OCI-M1 (cell line): ENCODE data around the gene CAMSAP3.
"Not testable (repeated sequence)": the region's sequence is repeated elsewhere in the genome, so short reads cannot be mapped to it uniquely, and the experiment has no call there.

Experiments
- DNase-seq: peaks from one replicate; lab custom pipeline; 2025; lab: John Stamatoyannopoulos, UW

Gene CAMSAP3

DNA sequence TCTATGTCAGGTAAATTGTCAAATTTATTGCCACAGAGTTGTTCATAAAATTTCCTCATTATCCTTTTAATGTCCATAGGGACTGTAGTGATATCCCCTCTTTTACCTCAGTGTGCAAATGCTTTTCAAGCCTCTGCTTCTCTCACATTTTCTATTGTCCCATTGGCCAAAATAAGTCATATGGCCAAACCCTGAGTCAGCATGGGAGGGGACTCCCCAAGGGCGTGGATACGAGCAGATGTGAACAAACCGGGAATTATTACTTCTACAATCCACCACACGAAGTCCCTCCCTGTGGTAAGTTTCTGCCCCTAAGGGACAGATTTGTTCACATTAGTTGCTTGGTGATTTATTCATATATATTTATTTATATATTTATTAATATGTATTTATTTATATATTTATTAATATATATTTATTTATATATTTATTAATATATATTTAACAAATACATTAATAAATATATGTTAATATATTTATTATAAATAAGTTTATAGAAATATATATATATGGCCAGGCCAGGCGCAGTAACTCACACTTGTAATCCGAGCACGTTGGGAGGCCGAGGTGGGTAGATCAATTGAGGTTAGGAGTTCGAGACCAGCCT, 20.1 kb upstream of the CAMSAP3 start:
- DNase-seq: peak; percentile 21

DNA sequence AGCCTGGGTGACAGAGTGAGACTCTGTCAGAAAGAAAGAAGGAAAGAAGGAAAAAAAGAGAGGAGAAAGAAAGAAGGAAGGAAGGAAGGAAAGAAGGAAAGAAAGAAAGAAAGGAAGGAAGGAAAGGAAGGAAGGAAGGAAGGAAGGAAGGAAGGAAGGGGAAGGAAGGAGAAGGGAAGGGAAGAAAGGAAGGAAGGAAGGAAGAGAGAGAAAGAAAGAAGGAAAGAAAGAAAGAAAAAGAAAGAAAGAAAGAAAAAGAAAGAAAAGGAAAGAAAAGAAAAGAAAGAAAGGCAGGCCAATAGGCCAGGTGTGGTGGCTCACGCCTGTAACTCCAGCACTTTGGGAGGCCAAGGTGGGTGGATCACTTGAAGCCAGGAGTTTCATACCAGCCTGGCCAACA, 18.2 kb upstream of the CAMSAP3 start:
- not testable (repeated sequence) for DNase-seq

DNA sequence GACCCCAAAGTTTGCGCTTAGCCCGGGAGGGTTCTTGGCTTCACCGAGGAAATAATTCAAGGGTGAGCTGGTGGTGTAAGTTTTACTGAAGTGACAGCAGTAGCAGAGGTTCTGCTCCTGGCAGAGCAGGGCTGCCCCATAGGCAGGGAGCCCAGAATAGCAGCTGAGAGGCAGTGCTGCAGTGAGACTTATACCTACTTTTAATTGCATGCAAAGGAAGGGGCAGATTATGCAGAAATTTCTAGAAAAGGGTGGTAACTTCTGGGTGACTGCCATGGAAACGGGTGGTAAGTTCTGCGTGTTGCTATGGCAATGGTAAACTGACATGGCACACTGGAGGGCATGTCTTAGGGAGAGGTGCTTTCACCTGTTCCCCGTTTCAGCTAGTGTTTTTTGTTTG, 17.5 kb upstream of the CAMSAP3 start:
- DNase-seq: no peak

DNA sequence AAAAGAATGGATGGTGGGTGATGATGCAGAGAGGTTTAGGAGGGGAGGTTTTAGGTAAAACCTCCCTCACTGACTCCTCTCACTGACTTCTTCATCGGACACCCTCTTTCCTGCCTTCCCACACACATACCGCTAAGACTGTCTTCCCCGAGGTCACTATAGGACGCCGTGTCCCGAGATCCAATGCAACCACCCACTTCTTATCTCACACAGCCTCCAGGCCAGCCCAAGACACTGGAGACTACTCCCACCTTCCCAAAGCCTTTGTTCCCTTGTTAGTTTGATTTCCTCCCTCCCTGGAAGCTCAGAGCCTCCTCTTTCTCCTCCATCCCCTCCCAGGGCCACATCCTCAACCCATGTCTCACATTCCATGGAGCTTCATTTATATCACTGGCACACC, 16.5 kb upstream of the CAMSAP3 start:
- DNase-seq: no peak

DNA sequence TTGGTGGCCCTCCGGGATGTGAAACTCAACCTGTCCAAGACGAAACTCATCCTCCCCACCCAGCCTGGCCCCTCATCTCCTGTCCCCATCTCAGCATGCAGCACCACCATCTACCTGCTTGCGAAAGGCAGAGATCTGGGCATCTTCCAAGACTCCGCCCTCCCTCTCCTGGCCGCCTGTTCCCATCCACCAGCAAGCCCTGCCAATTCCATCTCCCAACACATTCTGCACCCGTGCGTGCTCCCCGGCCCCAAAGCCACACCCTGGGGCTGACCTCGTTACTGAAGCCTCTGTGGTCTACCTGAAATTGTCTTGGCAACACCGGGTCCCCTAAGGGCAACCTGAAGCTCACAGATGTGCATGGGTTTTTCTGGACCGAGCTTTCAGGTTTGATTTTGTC, 13.2 kb upstream of the CAMSAP3 start:
- DNase-seq: no peak

DNA sequence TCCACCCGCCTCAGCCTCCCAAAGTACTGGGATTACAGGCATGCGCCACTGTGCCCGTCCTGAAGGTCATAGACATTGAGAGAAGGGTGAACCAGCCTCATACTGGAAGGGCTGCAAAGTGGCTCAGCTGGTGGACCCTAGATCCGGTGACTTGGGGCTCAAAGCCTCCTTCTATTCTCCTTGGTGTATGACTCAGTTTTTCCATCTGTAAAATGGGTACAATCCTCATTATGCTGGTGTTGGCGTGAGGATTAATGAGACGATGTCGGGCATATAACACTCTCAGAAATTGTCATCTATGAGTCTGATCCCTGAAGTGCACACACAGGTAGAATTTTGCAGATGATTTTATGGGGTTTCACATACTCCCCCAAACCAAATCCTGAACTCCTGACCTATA, 5.8 kb upstream of the CAMSAP3 start:
- no peak for DNase-seq

DNA sequence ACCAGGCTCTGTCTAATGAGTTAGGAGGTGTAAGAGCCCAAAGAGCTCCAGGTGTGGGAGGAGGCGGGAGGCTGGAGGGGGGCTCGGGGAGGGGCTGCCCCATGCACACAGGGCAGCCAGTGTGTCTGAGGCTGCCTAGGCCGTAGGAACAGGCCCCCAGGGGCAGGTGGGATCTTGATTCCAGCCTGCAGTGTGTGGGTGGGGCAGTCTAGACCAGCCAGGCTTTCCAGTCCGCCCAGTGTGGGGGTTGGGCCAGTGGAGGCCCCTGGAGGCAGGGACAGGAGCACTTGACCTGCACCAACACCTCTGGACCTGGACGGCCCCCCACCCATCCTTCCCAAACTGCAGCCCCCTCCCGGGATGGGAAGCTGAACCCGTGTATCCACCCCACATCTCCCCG, 5.4 kb upstream of the CAMSAP3 start:
- no peak for DNase-seq

DNA sequence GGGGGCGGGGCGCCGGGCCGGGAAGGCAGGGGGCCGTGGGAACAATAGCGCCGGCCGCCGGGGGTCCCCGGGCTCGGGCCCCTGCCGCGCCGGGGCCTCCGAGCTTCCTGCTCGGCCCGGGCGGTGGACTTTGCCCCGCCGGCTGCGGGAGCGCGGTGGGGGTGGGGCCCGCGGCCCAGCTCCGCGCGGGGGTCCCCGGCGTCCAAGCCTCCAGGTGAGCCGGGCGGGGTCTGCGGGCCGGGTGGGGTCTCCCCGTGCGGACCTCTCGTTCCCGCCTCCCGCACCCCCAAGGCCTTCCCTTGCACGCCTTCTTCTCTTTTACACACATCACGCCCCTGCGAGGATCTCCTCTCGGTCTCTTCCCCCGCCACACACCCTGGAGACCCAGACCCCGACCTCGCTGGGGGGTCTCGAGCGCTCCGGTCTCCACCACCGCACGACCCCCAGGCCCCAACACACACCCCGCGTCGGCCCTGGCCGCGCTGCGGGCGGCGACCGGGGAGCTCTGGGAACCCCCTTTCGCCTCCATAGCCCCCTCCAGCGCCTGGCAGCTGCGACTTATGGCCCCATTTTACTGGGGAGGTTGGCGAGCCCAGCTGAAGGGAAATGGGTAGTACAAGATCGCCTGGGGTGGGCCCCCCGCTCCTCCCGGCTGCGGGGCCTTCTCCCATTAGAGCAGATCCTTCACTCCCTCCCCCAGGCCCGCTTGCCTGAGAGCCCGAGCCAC, 711 bp downstream of the CAMSAP3 start:
- DNase-seq: no peak

DNA sequence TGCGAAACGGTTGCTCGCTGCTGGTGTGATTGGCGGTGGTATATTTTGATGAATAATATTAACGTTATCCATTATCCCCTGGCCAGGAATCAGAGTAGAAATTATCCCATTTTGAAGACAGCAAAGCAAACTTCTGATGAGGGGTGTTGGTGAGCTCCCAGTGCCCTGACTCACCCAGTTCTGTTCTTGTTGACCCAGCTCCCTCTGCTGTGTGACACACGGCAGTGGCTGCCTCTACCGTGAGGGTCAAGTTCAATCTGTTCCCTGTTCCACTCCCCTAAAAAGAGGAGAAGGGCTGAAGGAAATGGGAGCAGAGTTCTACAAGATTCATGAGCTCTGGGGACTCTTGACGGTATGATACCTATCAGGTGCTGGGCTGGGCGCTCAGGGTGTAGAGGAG, 2.0 kb downstream of the CAMSAP3 start:
- DNase-seq: no peak

DNA sequence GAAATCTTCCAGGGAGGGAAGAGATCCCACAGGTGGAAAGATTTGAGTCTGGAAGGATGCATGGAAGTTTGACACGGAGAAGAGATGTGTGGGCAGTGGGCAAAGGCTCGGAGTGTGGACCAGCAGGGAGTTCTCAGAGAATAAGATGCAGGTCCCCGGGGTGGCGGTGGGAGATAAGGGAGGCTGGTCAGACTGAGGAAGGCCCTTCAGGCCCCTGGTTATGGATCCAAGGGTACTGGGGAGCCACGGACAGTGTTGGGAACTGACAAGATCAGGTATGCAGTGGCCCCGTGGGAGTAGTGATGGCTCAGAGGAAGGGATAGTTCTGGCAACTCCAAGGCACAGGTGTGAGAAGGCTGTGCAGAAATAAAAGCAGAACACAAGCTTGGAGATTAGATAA, 2.5 kb downstream of the CAMSAP3 start:
- no peak for DNase-seq

DNA sequence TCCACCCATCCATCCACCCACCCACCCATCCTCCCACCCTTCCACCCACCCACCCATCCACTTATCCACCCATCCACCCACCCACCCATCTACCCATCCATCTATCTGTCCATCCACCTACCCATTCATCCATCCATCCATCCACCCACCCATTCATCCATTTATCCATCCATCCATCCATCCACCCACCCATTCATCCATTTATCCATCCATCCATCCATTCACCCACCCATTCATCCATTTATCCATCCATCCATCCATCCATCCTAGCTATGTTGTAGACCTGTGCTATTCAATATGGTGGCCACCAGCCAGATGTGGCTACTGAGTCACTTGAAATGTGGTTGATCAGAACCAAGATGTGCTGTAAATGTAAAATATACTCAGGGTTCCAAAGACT, 5.1 kb downstream of the CAMSAP3 start:
- no peak for DNase-seq

DNA sequence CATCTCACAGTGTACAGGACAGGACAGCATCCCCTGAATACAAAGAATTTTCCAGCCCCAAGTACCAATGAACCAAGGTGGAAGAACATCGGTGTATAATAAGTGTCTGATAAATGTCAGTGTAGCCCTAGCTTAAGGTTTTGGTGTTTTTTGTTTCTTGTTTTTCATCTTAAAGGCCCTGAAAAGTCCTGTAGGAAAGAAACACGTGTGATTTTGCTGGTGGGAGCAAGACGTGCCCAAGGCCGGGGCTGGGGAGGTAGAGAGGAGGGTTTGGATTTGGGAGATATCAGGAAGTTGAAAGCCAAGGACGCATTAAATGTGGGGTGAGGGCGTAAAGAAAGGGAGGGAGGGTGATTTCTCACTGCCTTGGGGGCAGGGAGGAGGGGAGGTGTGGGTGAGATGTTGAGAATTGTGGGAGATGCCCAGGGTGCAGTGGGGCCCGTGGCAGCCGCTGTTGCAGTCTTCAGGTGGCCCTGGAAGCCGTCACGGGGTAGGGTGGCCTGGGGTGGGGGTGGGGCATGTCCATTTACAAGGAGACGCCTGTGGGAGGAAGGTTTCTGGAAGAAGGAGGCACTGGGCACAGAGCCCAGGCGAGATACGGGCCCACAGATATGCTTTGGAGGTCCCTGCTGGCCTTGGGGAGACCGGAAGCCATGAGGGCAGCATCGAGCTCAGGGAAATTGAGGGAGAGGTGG, 6.7 kb downstream of the CAMSAP3 start:
- peak; percentile 3 for DNase-seq

DNA sequence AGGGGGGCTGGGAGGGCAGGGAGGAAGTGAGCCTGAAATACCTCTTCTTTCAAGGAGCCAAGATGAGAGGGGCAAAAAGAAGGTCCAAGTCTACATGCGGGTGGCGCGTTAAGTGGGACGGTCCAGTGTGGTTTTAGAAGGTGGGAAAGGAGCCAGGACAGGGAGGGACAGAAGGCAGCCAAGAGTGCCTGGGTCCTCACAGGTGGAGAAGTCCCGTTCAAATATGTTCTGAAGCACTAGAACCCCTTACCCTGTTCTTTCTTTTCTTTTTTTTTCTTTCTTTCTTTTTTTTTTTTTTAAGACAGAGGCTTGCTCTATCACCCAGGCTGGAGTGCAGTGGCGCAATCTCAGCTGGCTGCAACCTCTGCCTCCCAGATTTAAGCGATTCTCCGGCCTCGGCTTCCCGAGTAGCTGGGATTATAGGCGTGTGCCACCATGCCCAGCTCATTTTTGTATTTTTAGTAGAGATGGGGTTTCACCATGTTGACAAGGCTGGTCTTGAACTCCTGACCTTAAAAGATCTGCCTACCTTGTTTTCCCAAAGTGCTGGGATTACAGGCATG, 7.4 kb downstream of the CAMSAP3 start:
- no peak for DNase-seq

DNA sequence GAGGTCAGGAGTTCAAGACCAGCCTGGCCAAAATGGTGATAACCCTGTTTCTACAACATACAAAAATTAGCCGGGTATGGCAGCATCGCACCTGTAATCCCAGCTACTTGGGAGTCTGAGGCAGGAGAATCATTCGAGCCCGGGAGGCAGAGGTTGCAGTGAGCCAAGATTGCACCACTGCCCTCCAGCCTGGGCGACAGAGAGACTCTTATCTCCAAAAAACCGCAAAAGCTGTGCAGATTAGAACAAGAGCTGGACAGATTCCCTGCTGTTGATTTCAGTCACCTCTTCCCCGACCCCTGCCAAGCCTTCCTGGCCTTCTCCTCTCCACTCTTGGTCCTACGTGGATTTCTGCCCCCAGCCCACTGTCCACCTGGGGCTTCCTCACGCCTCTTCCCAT, 8.3 kb downstream of the CAMSAP3 start:
- peak; percentile 38 for DNase-seq

DNA sequence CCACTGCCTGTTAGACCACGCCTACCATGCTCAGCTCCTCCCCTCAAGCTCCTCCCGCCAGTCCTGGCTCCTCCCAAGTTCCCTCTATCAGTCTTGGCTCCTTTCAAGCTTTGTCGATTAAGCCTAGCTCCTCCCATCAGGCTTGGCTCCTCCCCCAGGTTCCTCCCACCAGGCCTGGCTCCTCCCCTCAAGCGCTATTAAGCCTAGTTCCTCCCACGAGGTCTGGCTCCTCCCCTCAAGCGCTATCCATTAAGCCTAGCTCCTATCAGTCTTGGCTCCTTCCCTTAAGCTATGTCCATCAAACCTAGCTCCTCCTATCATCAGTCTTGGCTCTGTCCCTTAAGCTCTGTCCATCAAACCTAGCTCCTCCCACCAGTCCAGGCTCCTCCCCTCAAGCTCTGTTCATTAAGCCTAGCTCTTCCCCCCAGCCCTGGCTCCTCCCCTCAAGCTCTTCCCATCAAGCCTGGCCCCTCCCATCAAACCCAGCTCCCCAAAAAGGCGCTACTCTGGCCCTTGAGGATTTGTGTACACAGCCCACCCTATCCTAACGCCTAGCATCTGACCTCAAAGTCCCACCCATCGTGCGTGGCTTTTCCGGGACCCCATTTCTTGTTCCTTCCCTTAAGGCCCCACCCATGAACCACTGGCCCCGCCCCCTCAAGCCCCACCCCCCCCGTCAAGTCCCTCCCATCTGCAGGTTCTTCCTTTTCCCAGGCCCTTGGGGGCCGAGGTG, 10.0 kb downstream of the CAMSAP3 start:
- peak; percentile 85 for DNase-seq

DNA sequence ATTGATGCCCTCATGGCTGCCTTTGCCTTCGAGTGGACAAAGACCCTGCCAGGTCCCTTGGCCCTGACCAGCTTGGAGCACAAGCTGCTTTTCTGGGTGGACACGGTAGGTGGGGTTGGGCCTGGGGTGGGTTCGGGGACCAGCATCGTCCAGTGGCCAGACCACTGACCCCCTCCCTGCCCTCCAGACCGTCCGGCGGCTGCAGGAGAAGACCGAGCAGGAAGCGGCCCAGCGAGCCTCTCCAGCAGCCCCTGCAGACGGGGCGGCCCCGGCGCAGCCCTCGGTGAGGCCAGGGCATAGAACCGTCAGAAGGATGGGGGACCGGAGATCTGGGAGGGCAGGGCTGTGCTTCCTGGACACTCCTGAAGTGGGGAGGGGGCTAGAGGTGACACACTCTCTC, 10.6 kb downstream of the CAMSAP3 start:
- DNase-seq: no peak

DNA sequence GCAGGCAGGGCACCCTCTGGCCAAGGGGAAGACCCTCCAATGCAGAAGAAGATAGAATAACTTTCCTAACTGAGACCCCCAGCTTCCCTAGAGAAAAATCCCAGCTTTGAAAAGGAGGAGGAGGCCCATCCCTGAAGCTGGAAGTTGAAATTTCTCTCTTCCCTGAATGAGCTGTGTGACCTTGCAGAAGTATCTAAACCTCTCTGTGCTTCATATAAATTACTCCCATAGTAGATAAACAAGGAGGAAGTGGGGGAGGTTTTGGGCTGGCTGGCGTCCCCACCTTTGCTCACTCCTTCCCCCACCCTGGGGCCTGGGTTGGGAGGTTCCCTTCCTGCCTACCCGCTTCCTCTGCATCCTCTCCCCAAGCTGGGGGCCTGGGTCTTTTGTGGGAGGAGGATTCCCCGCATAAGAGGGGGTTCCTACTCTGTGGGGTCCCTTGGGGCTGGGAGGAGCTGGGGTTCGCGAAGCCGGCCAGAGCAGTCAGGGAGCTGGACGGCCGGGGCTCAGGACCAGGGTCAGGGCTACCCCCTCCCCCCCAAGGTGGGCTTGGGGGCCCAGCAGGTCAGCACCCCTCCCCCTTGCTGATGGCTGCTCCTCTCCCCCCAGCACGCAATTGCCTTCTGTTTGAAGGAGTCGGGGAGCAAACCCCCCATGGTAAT, 11.7 kb downstream of the CAMSAP3 start:
- DNase-seq: no peak

DNA sequence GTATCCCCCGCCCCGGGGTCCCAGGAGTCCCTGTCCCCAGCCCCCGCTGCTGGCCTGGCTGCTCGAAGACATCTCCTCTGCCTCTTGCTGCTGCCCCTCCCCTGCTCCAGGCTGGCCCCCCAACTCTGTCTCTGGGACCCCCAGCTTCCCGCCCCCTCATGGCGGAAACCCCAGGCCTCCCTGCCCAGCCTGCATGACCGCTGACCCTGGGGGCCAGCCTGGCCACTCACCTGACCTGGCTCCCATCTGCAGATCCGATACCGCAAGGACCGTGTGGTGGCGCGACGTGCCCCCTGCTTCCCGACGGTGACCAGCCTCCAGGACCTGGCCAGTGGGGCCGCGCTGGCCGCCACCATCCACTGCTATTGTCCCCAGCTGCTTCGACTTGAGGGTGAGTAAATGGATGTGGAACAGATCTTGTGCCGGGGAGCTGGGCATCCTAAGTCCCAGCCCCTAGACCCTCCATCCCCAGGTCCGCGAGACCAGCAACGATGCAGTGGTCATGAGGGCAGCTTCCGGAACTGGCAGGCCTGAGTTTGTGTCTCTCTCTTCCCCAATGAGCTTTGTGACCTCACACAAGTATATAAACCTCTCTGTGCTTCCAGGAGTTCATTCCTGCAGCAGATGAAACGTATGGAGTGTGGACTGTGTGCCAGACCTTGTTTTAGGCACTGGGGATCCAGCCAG, 12.4 kb downstream of the CAMSAP3 start:
- no peak for DNase-seq

DNA sequence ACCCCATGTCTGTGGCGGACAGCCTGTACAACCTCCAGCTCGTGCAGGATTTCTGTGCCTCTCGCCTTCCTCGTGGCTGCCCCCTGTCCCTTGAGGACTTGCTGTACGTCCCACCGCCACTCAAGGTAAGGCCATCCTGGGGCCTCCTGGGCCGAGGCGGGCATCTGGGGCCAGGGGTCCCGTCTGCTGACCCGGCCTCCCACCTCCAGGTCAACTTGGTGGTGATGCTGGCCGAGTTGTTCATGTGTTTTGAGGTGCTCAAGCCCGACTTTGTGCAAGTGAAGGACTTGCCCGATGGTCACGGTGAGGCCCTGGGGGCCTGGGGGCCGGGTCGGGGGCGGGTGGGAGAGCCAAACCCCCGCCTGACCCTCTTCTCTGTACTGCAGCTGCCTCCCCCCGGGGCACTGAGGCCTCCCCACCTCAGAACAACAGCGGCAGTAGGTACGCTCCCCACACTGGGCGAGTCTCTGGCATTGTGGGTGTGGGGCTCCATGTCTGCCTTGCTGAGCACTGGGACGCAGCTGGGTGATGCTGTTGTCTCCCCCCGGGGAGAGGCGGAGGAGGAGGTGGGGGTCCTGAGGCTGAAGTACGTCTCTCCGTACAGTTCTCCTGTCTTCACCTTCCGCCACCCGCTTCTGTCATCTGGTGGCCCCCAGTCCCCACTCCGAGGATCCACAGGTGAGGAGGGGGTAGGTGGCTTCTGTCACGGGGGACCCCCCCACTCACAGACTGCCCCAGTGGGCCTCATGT, 15.0 kb downstream of the CAMSAP3 start:
- DNase-seq: no peak

DNA sequence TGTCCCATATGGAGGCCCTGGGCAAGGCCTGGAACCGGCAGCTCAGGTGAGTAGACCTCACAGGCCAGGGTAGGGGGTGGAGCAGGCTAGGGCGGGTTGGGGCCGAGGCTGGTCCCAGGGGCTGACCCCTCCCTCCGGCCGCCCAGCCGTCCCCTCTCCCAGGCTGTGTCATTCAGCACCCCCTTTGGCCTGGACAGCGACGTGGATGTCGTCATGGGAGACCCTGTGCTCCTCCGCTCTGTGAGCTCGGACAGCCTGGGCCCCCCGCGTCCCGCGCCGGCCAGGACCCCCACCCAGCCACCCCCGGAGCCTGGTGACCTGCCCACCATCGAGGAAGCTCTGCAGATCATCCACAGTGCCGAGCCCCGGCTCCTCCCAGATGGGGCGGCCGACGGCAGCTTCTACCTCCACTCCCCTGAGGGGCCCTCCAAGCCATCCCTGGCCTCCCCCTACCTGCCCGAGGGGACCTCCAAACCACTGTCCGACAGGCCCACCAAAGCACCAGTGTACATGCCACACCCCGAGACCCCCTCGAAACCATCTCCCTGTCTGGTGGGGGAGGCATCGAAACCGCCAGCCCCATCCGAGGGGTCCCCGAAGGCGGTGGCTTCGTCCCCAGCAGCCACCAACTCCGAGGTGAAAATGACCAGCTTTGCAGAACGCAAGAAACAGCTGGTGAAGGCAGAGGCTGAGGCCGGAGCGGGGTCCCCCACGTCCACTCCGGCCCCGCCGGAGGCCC, 16.0 kb downstream of the CAMSAP3 start:
- DNase-seq: no peak
